C4-2B (cell line): Measurements from ENCODE around the gene PTK6.

Source experiments
- H3K27ac ChIP-seq: fragments of 450-650 bp; 2 replicates; pipeline ENCODE4 v1.5.1; 2017
- CTCF ChIP-seq: fragments of 450-650 bp; conservative IDR thresholded peaks from 2 replicates; pipeline ENCODE4 v1.5.1; 2017; ENCODE audit warnings: mild to moderate bottlenecking
- ZFX ChIP-seq: fragments of 450-650 bp; IDR thresholded peaks from 2 replicates; pipeline ENCODE4 v1.6.1; 2017

Gene PTK6

GRCh38 chr20:63558804-63559484, 21.8 kb upstream of the PTK6 start:
- no peak overlapping the region for H3K27ac ChIP-seq
- no peak for TF ChIP-seq CTCF
- no peak for TF ChIP-seq ZFX

- TF ChIP-seq CTCF (no peak), ZFX (no peak)
- no peak overlapping the region for H3K27ac ChIP-seq
Measured at GRCh38 chr20:63557481-63557891, 20.3 kb upstream of the PTK6 start.

GRCh38 chr20:63556873-63557478, 19.8 kb upstream of the PTK6 start:
- no peak for TF ChIP-seq CTCF
- TF ChIP-seq ZFX, result no peak
- no peak overlapping the region for H3K27ac ChIP-seq

- no peak overlapping the region for H3K27ac ChIP-seq
- no peak for TF ChIP-seq CTCF
- TF ChIP-seq ZFX, result no peak
Measured at GRCh38 chr20:63555661-63556381, 18.6 kb upstream of the PTK6 start.

GRCh38 chr20:63554361-63555278, 17.4 kb upstream of the PTK6 start:
- H3K27ac ChIP-seq, result no peak overlapping the region

GRCh38 chr20:63553933-63554290, 16.7 kb upstream of the PTK6 start, which contains the start of gene FNDC11:
Gene FNDC11, plus strand, starts transcription at chr20:63554159. Its CDS starts 1,505 bp downstream, at chr20:63555664.
- no peak within 1 kb of the TSS for H3K27ac ChIP-seq
- TF ChIP-seq CTCF (no peak), ZFX (no peak)

More at GRCh38 chr20:63554361-63555278, 17.4 kb upstream of the PTK6 start:
- TF ChIP-seq CTCF, result no peak
- TF ChIP-seq ZFX, result no peak
